NCI-H1417 treated with DMSO at 0.1 percent for 48 hours (cell line): ENCODE data around the gene PEX5.
"Not testable (repeated sequence)": the region's sequence is repeated elsewhere in the genome, so short reads cannot be mapped to it uniquely, and the experiment has no call there.

Experiments used
- DNase-seq: peaks from one replicate; lab custom pipeline; 2025; lab: John Stamatoyannopoulos, UW

Gene PEX5

GRCh38 chr12:7160183-7160582 is 29.3 kb upstream of the PEX5 start:
- DNase-seq, result no peak

- no peak for DNase-seq
These were observed 28.2 kb upstream of the PEX5 start for GRCh38 chr12:7161327-7161726.

DNA sequence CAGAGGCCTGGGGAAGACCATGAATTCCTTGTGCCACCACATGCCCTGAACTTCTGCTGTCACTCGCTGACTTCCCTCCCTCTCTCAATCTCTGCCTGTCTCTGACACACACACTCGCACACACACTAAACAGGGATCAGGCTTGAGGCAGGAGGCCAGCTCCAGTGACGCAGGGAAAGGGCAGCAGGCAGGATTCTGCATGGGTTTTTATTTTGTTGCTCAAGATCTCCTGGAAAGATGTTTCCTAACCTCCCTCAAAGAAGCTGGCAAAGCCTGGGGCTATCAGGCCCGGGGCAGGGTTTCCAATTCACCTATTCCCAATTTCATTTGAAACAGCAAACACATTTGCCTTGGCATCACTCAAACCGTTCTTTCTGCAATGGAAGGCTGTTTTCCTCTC is 27.7 kb upstream of the PEX5 start:
- DNase-seq, result no peak

DNA sequence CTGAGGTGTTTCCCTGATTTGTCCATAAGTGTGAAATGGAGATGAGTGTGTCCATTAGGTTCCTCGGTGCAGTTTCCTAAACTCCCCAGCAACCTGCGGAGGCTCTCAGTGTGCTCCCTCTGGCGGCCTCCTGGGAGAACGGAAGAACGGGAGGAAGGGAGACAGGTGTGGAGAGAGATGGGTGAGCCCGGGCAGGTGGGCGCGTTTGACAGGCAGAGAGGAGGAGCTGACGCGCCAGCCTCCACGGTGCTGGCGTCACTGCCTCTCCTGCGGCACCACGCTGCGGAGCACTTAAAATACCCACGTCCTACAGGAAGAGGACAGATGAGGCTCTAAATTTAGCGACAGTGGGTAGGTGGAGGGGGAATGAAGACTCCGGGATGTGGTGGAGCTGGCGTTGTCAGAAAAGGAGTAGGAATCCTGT is 26.8 kb upstream of the PEX5 start:
- DNase-seq, result peak; percentile 65

GRCh38 chr12:7169951-7170350 is 19.5 kb upstream of the PEX5 start:
- no peak for DNase-seq

GRCh38 chr12:7171854-7172253 is 17.6 kb upstream of the PEX5 start:
- no peak for DNase-seq

DNA sequence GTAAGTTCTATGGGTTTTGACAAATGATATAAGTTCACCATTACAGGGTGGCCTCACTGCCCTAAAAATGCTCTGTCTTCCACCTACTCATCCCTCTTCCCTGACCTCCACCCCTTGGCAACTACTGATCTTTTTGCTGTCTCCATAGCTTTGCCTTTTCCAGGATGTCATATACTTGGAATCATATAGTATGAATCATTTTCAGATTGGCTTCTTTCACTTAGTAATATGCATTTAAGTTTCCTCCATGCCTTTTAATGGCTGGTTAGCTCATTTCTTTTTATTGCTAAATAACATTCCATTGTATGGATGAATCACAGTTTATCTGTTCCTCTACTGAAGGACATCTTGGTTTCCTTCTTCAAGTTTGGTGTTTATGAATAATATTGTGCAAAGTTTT is 14.0 kb upstream of the PEX5 start:
- DNase-seq, result no peak

- DNase-seq, result no peak
These were observed 12.9 kb upstream of the PEX5 start for GRCh38 chr12:7176595-7176994.

- DNase-seq, result no peak
These were observed 11.0 kb upstream of the PEX5 start for GRCh38 chr12:7178481-7178880.

- no peak for DNase-seq
These were observed 8.8 kb upstream of the PEX5 start for GRCh38 chr12:7180685-7181084.

DNA sequence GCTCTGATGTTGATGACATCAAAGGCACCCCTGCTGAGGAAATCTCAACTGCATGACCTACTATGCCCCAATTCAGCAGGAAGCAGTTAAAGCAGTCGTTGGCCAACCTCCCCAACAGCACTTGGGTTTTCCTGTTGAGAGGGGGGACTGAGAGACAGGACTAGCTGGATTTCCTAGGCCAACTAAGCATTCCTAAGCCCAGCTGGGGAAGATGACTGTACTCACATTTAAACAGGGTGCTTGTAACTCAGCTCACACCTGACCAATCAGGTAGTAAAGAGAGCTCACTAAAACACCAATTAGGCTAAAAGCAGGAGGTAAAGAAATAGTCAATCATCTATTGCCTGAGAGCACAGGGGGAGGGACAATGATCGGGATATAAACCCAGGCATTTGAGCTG is 3.4 kb upstream of the PEX5 start:
- DNase-seq, result not testable (repeated sequence)

GRCh38 chr12:7188562-7189397 is 706 bp upstream of the PEX5 start:
- no peak for DNase-seq

DNA sequence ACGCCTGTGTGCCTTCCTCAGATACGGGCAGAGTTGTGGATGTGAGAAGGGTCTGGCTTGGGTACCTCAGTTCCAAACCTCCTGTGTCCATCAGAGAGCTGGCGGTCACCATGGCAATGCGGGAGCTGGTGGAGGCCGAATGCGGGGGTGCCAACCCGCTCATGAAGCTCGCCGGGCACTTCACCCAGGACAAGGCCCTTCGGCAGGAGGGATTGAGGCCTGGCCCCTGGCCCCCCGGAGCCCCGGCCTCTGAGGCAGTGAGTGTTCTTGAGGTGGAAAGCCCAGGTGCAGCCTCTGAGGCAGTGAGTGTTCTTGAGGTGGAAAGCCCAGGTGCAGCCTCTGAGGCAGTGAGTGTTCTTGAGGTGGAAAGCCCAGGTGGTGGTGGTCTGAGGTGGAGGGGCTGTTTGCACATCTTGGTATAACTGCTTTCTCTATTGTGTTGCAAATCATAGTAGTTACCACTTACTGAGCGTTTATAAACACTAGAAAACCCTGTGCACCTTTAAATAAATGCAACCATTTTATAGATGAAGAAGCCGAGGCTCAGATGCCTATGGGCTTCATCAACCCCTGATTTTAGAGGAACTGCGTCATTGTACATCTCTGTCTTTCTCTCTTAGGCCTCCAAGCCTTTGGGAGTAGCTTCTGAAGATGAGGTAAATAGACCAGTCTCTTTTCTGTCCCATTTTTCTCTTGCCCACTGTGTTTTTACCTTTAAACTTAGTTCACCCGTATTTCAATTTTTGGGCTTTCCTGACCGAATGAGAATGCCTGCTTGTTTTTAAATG is 976 bp downstream of the PEX5 start:
- DNase-seq, result no peak

DNA sequence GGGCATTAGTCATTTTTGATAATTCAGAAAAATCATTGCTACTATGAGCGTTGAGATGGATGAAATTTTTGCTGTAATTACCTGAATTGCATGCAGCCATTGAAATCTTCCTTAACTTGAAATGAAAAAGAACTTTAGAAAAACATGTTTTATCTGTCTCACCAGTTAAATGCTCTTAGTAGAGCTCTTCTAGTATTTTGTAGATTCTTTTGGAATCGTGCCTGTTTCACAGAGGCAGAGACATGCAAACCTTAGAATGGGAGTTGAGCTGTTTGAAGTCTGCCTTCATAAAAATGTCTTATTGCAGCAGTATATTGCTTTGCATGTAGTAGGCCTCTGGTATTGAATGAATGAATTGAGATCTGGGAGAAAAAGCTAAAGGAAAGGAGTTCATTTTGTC is 4.2 kb downstream of the PEX5 start:
- DNase-seq, result no peak

- DNase-seq, result no peak
These were observed 8.4 kb downstream of the PEX5 start for GRCh38 chr12:7197841-7198240.

DNA sequence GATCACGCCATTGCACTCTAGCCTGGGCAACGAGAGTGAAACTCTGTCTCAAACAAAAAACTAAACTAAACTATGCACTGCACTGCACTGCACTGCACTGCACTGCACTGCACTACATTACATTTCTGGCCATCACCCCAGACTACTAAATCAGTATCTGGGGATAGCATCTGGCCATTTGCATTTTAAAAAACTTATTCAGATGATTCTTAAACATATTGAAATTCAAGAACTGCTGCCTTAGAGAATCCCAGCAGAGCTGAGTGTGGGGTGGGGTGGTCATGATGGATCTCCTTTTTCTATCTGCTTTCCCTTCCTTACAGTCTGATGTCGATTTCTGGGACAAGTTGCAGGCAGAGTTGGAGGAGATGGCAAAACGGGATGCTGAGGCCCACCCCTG is 13.6 kb downstream of the PEX5 start:
- DNase-seq, result no peak

DNA sequence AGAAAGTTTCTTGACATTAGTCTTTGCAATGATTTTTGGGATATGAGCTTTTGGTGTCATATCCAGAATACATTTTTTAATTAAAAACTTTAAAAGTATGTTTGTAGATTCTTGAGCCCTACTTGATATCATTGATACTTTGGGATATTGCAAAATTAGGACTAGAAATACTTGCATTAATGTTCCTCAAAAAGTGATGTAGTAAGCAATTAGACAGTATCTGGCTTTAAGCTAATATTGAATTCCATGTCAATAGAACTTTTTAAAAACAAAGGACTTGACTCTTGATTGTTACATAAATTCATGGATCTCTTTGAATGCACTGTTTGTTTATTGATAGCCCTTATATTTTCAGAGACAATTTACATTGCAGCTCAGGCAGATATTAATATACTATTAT is 15.6 kb downstream of the PEX5 start:
- no peak for DNase-seq

DNA sequence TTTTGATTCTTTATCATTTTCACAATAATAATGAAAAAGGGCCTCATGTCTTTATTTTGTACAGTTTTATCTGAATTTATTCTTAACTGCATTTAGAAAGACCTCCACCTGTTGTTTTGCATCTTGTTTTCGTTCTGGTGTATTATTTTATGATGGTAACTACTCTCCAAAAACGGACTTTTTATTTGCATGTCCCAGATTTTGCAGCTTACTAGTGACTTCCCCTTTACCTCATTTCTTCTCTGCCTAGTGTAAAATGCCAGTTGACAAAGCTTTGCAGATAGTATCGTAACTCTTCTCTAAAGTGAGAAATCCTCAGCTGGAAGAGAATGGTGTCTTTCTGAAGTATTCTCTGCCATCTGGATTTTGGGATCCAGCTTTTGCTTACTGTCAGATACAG is 17.2 kb downstream of the PEX5 start:
- no peak for DNase-seq

GRCh38 chr12:7207866-7208625 is 18.6 kb downstream of the PEX5 start:
- DNase-seq, result no peak

DNA sequence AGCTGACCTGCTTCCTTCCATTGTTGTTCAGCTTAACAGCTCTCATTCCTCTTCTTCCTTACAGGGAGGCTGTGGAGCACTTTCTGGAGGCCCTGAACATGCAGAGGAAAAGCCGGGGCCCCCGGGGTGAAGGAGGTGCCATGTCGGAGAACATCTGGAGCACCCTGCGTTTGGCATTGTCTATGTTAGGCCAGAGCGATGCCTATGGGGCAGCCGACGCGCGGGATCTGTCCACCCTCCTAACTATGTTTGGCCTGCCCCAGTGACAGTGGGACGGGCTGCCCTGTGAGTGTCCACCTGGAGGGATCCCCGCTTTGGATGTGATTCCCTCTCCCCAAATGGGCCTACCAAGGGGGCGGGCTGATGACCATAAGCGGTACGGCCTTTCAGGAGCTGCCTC is 20.5 kb downstream of the PEX5 start:
- DNase-seq, result no peak

GRCh38 chr12:7210642-7211151 is 21.2 kb downstream of the PEX5 start:
- no peak for DNase-seq

GRCh38 chr12:7212678-7213077 is 23.2 kb downstream of the PEX5 start:
- DNase-seq, result no peak
